HCT116 (cell line): ENCODE data around the gene C2CD2L. TPM values are rescaled to one million over a fixed set of nuclear protein-coding genes. Genes with fewer than 3 reads are reported as not detected.
A peak's percentile ranks its signal among the peaks of the same experiment; 100 is the strongest.

ENCODE experiments used
- ATAC-seq: fragments of 200-7000 bp; cut with Tn5 transposase; 2 replicates; pipeline ENCODE4 v1.9.1; 2020; ENCODE audit warnings: mild to moderate bottlenecking, moderate library complexity
- BruUV-seq: library from RNA; stranded (reverse); fragments of 400-500 nt; replicated peaks from 2 replicates; lab custom pipeline; 2021; lab: Mats Ljungman, UMichigan
- CTCF ChIA-PET: fragments of 300-600 bp; sonication (Branson Sonifier 250); formaldehyde crosslinking; loops from one replicate; lab custom pipeline; 2021; ENCODE audit warnings: antibody characterized with exemption; lab: Charles Lee
- POLR2A ChIA-PET: fragments of 300-600, 350-600 bp; sonication (Branson Sonifier 250); formaldehyde crosslinking; loops from one replicate; lab custom pipeline; 2021; ENCODE audit warnings: antibody characterized with exemption; lab: Charles Lee
- RAD21 ChIA-PET, 2 experiments: fragments of 300-600 bp; sonication (Branson Sonifier 250); formaldehyde crosslinking; loops; one replicate each; lab custom pipeline; 2023; ENCODE audit warnings: low total read pairs in 2 of 2; ENCODE audit not compliant: uncharacterized antibody in 2 of 2, unreplicated experiment in 2 of 2, low non-redundant PET in 1 of 2; lab: Charles Lee
- DNase-seq: peaks from one replicate; pipeline ENCODE4 v3.0.0-alpha.2; 2010; ENCODE audit warnings: low read depth, low spot score
- H2AFZ ChIP-seq: fragments of 200-600 bp; shearing (Covaris generic), sonication (generic); 2 replicates; pipeline ENCODE4 v1.6.1; 2017; ENCODE audit warnings: low read depth, mixed run types, mixed read lengths, antibody characterized with exemption, low read length; ENCODE audit not compliant: poor library complexity, severe bottlenecking
- H3K27ac ChIP-seq: 2 replicates; pipeline ENCODE4 v1.5.1; 2012; ENCODE audit warnings: low read depth, low read length
- H3K27me3 ChIP-seq: fragments of 200-600 bp; sonication (generic); 2 replicates; pipeline ENCODE4 v1.6.1; 2016; ENCODE audit warnings: mixed run types, low read length, mixed read lengths; ENCODE audit not compliant: insufficient read depth
- H3K36me3 ChIP-seq, 2 experiments: fragments of 200-500 bp in 1 of 2; fragments of 200-600 bp in 1 of 2; sonication (Bioruptor generic) in 1 of 2; sonication (generic) in 1 of 2; 2 replicates each; pipeline versions ENCODE4 v1.5.1 to v1.6.1; 2014 to 2016; ENCODE audit warnings: low read length in 2 of 2, inconsistent platforms in 1 of 2, mixed read lengths in 1 of 2, mixed run types in 1 of 2; ENCODE audit not compliant: insufficient read depth in 2 of 2, control insufficient read depth in 1 of 2
- H3K4me1 ChIP-seq, 2 experiments: fragments of 200-600 bp in 1 of 2; sonication (generic) in 1 of 2; 2 replicates each; pipeline versions ENCODE4 v1.5.1 to v1.6.1; 2012 to 2017; ENCODE audit warnings: low read length in 2 of 2, inconsistent platforms in 1 of 2, mild to moderate bottlenecking in 1 of 2, mixed read lengths in 1 of 2, mixed run types in 1 of 2, moderate library complexity in 1 of 2; ENCODE audit not compliant: insufficient read depth in 2 of 2, control insufficient read depth in 1 of 2
- H3K4me2 ChIP-seq: fragments of 200-600 bp; sonication (generic); 2 replicates; pipeline ENCODE4 v1.6.1; 2017; ENCODE audit warnings: mixed run types, low read length, mixed read lengths
- H3K4me3 ChIP-seq, 2 experiments: fragments of 200-600 bp in 1 of 2; sonication (generic) in 1 of 2; replicated peaks in 1 of 2; 2 replicates each; pipeline ENCODE4 v1.5.1; 2011 to 2016; ENCODE audit warnings: low read length in 2 of 2, control low read depth in 1 of 2, low read depth in 1 of 2, mild to moderate bottlenecking in 1 of 2, mixed read lengths in 1 of 2, mixed run types in 1 of 2
- H3K79me2 ChIP-seq: fragments of 200-600 bp; sonication (generic); 2 replicates; pipeline ENCODE4 v1.6.1; 2017; ENCODE audit warnings: mild to moderate bottlenecking, mixed run types, low read length, moderate library complexity, mixed read lengths; ENCODE audit not compliant: insufficient read depth
- H3K9ac ChIP-seq: fragments of 200-600 bp; sonication (generic); 2 replicates; pipeline ENCODE4 v1.6.1; 2016; ENCODE audit warnings: low read length, mixed read lengths
- H3K9me2 ChIP-seq: fragments of 200-600 bp; sonication (generic), shearing (Covaris generic); 2 replicates; pipeline ENCODE4 v1.6.1; 2017; ENCODE audit warnings: mixed run types, mild to moderate bottlenecking, moderate library complexity; ENCODE audit not compliant: insufficient read depth
- H3K9me3 ChIP-seq, 2 experiments: fragments of 200-500 bp in 1 of 2; fragments of 200-600 bp in 1 of 2; sonication (Bioruptor generic) in 1 of 2; sonication (generic) in 1 of 2; 2 replicates each; pipeline ENCODE4 v1.6.1; 2014 to 2017; ENCODE audit warnings: low read length in 2 of 2, mixed read lengths in 2 of 2, inconsistent platforms in 1 of 2, low read depth in 1 of 2, mild to moderate bottlenecking in 1 of 2, mixed run types in 1 of 2, moderate library complexity in 1 of 2; ENCODE audit not compliant: control insufficient read depth in 1 of 2, insufficient read depth in 1 of 2
- H4K20me1 ChIP-seq: fragments of 200-600 bp; sonication (generic), shearing (Covaris generic); 2 replicates; pipeline ENCODE4 v1.6.1; 2017; ENCODE audit warnings: mixed run types, mild to moderate bottlenecking, moderate library complexity; ENCODE audit not compliant: insufficient read depth
- CEBPB ChIP-seq: IDR thresholded peaks from 2 replicates; pipeline ENCODE4 v1.6.1; 2012; ENCODE audit warnings: low read depth
- ELF1 ChIP-seq: IDR thresholded peaks from 2 replicates; pipeline ENCODE4 v1.6.1; 2012; ENCODE audit warnings: low read depth, borderline replicate concordance
- ZBTB33 ChIP-seq: IDR thresholded peaks from 2 replicates; pipeline ENCODE4 v1.6.1; 2011; ENCODE audit warnings: mild to moderate bottlenecking, low read length, moderate library complexity; ENCODE audit not compliant: insufficient replicate concordance; ENCODE audit errors: extremely low read depth
- intact Hi-C: fragments of 100-400 bp; cut with micrococcal nuclease; formaldehyde crosslinking; loops from 2 replicates; pipeline ENCODE4 v1.10.0; 2022
- total RNA-seq: library from RNA; stranded (reverse); gene quantifications from one replicate; pipeline ENCODE4 v1.2.1, GENCODE V29; 2021; ENCODE audit not compliant: unreplicated experiment
- TF ChIP-seq, protein P1 (sequence below): IDR thresholded peaks from 2 replicates; pipeline ENCODE4 v1.6.1; 2012

Gene C2CD2L
- total RNA-seq, 1 experiment from 2014 or later: 12.4 TPM

- no peak for TF ChIP-seq ZBTB33
Observed at GRCh38 chr11:119144825-119145486, 37.8 kb downstream of the C2CD2L start (continued).

DNA sequence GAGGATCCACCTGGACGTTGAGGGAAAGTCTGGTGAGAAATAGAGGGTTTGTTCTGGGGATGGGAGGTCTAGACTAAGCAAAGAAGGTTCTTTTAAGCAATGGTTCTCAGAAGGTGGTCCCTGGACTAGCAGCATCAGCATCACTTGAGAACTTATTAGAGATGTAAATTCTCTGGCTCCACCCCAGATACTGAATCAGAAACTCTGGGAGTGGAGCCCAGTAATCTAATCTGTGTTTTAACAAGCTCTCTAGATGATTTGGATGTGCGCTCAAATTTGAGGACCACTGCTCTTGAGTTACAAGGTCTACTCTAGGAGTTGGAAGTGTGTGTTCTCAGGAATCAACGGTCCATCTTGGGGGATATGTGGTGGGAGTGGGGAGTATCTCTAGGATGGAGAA, 38.4 kb downstream of the C2CD2L start:
- DNase-seq: no peak
- intact Hi-C loops: loop anchor here (2.0 to 5.0 kb wide), 2 partner anchors 51 to 327 kb away; no protein-coding TSS in a partner anchor
- ChIA-PET RAD21 (no interaction called here), CTCF (interaction anchor here (1.1 to 2.5 kb wide), 7 partner anchors 10 to 192 kb away, joined by 4 to 15 read pairs (median 4); partner anchors contain the start of gene DPAGT1), POLR2A (interaction anchor here (0.5 to 1.5 kb wide), 6 partner anchors 10 to 193 kb away, joined by 3 to 7 read pairs (median 4); no protein-coding TSS in a partner anchor)
- Histone ChIP-seq H3K4me2 (peak overlapping the region; percentile 70), H4K20me1 (no peaks in the 10 kb centered on the region), H3K4me3 (no peak overlapping the region), H3K9ac (no peak overlapping the region), H2AFZ (peak overlapping the region; percentile 94), H3K36me3 (no peaks in the 10 kb centered on the region), H3K9me3 (no peaks in the 10 kb centered on the region), H3K79me2 (no peaks in the 10 kb centered on the region), H3K27ac (no peak overlapping the region), H3K4me1 (peaks cover 8 to 35% of the 10 kb centered on the region in 2 experiments; a peak in 3 of 4 replicates), H3K9me2 (no peaks in the 10 kb centered on the region), H3K27me3 (no peaks in the 10 kb centered on the region)
- TF ChIP-seq, protein P1, sequence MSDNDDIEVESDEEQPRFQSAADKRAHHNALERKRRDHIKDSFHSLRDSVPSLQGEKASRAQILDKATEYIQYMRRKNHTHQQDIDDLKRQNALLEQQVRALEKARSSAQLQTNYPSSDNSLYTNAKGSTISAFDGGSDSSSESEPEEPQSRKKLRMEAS: no peak
- TF ChIP-seq ELF1: no peak
- TF ChIP-seq CEBPB: no peak
- no TSS peak for BruUV-seq
- no peak for ATAC-seq
